ENCODE results near the gene FAM177B. TPM values are rescaled to one million over a fixed set of nuclear protein-coding genes. Genes with fewer than 3 reads are reported as not detected.

FAM177B gene
- total and polyA plus RNA-seq, 2 experiments from 2014 or later = not detected

GRCh38 chr1:222713091-222713961, 23.7 kb upstream of the FAM177B start (continued):
- TF ChIP-seq REST (IDR thresholded peaks at IDR 0.05; ENCODE audit: unreplicated experiment) (no peak), NANOG (IDR thresholded peaks at IDR 0.05; ENCODE audit: borderline replicate concordance) (peak; percentile 63; the same call in 1 of the 2 replicates), ZNF462 (CRISPR knock-in tag; IDR thresholded peaks at IDR 0.05) (no peak), EZH2 (IDR thresholded peaks at IDR 0.05; ENCODE audit: low read depth, unreplicated experiment) (no peak), POLR2AphosphoS5 (IDR thresholded peaks at IDR 0.05; ENCODE audit: low read depth) (peak; percentile 71)

All from GM23338 (cell line).